GM18907 (cell line): ENCODE results near the gene UBTF.
"Not testable (repeated sequence)": the region's sequence is repeated elsewhere in the genome, so short reads cannot be mapped to it uniquely, and the experiment has no call there.

Experiments used
- ATAC-seq: cut with Tn5 transposase; IDR thresholded peaks from one replicate; pipeline ENCODE4 v1.9.1; 2021; ENCODE audit warnings: mild to moderate bottlenecking, moderate library complexity; ENCODE audit not compliant: unreplicated experiment

The UBTF gene

DNA sequence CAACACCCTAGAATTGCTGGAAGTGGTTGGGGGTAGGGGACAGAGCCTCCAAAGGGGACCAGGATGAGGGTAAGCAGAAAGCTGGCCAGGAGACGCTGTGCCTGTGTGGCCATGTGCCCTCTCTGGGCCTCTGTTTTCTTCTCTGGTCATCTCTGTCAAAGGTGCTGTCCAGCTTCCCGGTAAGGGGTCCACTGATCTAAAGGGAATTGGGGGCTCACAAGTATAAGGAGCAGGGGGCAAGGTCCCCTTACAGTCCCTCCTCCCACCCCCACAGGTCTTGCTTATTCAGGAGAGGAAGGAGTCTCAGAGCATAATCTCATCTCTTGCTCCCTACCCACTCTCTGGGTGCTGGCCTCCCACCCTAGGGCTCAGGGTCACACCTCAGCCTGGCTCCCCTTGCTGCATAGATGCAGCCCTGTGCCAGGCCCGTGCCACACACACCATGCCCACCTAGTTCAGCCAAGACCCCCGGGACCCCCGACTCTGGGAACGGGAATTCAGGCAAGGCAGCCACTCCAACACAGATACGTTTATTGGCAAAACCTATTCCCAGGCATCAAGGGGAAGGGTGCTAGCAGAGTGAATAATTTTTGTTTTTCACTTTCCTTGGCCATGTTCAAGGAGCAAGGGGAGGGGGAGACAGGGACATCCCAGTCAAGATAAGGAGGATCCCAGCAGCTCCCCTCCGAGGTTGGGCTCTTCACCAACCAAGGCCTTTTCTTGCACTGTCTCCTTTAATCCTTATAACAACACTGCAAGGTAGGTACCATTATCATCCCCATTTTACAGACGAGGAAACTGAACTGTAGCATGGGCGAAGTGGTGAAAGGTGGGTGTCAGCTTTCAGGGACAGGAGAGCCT lies 28.6 kb upstream of the UBTF start:
- no peak for ATAC-seq

DNA sequence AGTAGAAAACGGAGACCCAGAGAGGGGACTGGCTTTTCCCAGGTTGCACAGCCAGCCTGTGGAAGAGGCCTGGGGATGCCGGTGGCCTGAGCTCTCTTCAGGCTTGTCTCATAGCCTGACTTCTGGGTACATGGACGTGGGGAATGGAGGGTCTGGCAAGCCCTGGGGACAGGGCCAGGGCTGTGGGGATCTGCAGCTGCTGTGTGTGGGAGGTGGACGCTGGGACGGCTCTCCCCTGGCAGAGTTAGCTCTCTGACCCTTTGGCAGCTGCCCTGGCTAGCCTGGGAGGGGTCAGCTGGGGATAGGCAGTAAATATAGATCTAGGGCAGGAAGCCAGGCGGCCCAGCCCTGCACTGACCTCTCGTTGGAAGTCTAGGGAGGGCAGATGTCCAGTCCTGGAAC lies 28.0 kb upstream of the UBTF start:
- ATAC-seq: no peak

DNA sequence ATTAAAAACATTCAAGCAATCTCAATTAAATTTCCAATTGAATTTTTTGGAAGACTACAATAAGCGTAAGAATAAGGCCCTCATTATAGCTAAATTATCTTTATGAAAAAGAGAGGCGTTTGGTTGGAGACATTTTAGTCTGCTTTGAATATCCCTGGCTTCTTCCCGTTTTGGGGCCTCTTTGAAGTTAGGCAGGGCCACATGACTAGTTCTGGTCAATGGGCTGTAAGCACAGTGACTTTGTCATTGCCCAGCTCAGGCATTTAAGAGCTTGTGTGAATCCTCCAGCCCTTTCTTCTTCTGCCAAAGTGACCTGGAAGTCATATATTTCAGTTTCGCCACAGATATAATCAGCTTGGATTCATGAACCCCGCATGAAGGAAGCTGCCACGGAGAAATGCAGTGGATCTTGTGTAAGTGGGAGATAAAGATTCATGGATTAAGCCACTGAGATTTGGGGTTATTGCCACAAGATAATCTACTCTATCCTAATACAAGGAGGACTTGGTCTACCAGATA lies 21.7 kb upstream of the UBTF start:
- no peak for ATAC-seq

DNA sequence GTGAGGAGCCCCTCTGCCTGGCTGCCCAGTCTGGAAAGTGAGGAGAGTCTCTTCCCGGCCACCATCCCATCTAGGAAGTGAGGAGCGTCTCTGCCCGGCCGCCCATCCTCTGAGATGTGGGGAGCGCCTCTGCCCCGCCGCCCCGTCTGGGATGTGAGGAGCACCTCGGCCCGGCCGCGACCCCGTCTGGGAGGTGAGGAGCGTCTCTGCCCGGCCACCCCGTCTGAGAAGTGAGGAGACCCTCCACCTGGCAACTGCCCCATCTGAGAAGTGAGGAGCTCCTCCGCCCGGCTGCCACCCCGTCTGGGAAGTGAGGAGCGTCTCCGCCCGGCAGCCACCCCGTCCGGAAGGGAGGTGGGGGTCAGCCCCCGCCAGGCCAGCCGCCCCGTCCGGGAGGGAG lies 18.4 kb upstream of the UBTF start:
- ATAC-seq: not testable (repeated sequence)

DNA sequence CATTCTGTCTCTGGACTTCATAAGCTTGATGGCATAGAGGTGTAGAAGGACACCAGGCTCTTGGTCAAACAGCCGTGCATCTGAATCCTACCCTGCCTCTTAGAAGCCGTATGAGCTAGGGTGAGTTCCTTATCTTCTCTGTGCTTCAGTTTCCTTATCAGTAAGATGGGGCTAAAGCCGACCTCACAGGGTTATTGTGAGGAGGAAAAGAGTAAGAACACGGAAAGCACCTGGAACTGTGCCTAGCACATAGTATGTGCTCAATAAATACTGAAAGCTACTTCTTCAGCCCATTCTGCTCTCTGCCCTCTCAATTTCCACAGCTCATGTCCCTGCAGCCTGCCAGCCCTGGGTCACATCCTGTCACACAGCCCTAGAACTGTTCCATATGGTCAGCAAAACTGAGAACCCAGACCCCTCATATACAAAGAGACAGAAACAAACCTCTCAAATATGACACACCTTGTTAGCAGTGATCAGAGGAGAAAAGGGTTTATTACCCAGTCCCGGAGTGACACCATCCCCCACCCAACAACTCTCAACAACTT lies 17.0 kb upstream of the UBTF start:
- no peak for ATAC-seq

DNA sequence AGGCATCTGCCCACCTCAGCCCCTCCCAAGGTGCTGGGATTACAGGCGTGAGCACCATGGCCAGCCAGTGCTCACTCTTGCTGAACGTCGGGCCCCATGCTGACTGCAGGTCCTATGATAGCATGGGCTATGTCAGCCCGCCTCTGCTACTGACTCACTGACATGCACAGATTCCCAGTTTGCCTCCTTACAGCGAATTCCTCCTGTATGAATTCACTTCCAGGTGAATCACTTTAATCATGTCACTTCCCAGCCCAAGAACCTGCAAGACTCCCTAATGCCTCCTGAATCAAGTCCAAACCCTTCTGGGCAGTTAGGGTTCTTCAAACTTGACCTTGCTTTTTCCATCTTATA lies 16.1 kb upstream of the UBTF start:
- no peak for ATAC-seq

DNA sequence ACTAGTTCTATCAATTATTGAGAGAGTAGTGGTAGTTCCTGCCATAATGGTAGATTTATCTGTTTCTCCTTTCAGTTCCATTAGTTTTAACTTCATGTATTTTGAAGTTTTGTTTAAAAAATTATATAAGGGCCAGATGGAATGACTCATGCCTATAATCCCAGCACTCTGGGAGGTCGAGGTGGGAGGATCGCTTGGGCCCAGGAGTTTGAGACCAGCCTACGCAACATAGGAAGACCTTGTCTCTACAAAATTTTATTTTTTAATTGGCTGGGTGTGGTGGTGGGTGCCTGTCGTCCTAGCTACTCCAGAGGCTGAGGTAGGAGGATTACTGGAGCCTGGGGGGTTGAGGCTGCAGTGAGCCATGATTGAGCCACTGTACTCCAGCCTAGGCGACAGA lies 14.1 kb upstream of the UBTF start:
- ATAC-seq: no peak

DNA sequence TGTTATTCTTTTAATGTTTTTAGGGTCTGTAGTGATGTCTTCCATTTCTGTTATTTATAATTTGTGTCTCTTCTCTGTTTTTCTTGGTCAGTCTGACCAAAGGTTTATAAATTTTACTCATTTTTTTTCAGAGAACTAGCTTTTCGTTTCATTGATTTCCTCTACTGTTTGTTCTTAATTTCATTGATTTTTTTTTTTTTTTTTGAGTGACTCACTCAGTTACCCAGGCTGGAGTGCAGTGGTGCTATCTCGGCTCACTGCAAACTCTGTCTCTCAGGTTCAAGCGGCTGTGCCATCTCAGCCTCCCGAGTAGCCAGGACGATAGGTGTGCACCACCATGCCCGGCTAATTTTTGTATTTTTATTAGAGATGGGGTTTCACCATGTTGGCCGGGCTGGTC lies 12.6 kb upstream of the UBTF start:
- ATAC-seq: no peak

DNA sequence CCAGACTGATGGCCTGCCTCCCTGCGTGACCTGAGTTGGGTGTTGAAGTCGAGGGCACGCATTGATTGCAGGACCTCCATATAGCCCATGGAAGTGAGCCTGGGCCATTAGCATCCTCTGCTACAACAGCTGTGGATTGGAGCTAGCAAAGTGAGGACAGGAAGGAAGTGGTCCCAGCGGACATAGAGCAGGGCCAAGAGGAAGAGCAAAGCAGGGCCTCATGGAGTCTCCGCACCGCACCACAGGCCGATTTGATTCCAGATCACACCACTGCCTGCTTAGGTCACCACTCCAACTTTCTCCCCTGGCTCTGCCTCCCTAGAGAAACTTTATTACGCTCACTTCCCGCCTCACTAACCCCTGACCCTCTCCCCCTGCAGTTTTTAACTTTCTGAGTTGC lies 10.7 kb upstream of the UBTF start:
- ATAC-seq: no peak

DNA sequence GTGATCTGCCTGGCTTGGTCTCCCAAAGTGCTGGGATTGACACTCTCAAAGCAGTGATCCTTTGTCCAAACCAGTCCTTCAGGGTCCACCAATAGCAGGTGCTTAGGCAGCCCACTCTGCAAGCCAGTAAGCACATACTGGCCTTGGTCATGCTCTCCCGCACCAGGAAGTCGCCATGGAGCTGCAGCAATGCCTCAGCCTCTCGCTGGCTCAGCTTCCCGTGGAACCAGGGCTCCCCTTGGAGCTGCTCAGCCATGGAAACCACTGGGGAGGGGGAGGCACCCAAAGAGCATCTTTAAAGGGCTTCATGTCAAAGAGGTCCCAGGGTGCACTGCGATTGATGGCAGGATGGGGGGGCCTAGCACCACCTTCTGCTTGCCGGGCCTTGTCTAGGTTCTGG lies 9.6 kb upstream of the UBTF start:
- ATAC-seq: no peak

DNA sequence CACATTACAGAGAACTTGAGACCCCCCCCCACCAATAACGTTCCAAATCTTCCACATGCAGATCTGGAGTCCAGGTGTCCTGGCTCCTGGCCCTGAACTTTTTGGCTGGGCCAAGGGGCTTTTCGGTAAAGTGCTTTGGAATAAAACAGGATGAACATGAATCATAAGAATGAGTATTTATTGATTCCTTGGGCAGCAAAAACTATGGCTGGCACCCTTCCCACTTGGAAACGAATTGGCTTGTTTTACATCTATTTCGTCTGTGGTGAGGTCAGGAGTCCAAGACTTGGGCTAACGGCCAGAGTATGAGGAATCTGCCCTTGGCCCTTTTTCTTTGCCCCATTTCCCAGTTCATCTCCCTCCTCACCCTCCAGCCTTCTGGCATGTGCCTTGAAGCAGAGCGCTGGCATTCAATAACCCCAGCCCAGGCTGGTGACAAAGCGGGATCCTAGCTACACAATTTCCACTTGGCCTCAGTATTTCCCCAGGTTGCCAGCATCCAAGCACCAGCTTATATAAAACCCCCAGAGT lies 4.1 kb upstream of the UBTF start:
- ATAC-seq: no peak

DNA sequence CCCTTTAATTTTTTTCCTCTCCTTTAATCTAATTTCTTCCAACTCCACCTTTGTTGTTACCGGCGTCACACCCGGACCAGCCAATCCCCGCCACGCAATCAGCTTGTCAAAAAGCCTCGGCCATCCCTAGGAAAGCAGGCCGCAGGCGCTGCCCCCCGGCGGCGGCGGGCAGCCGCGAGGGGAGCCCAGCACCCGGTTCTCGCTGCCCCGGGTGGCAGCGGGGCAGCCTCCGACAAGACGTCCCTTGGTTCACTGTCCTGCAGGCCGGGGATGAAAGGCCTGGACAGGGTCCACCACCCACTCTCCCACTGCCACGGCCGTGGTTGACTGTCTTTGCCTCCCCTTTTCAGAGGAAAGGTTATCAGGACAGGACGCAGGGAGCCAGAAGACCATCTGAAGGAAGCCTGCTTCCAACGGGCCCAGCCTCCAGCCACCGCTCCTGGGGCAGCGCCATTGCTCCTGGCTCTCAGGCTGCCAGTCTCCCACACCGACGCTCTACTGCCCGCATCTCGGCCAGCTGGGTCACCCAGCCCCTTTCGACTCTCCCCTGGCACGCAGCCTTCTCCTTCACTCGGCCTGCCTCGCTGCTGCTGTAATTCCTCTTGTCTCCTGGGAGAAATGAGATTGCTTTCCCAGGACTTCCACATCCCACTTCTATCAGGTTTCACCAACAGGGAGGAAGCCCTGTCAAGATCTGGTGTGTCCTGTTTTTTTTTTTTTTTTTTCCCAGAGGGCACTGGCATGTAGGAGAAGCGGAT lies 2.8 kb upstream of the UBTF start:
- ATAC-seq: no peak

DNA sequence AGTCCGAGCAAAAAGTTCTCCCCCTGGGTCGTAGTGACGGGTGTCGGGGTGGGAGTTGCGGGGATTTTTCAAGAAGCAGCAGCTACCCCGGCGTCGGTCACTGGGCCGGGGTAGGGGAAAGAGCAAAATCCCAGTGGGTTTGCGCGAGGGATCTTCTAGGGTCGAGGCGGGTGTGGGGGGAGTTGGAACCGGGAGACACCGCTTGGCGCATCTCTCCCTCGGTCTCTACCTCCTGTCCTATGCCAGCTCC lies 2.3 kb upstream of the UBTF start:
- ATAC-seq: no peak

DNA sequence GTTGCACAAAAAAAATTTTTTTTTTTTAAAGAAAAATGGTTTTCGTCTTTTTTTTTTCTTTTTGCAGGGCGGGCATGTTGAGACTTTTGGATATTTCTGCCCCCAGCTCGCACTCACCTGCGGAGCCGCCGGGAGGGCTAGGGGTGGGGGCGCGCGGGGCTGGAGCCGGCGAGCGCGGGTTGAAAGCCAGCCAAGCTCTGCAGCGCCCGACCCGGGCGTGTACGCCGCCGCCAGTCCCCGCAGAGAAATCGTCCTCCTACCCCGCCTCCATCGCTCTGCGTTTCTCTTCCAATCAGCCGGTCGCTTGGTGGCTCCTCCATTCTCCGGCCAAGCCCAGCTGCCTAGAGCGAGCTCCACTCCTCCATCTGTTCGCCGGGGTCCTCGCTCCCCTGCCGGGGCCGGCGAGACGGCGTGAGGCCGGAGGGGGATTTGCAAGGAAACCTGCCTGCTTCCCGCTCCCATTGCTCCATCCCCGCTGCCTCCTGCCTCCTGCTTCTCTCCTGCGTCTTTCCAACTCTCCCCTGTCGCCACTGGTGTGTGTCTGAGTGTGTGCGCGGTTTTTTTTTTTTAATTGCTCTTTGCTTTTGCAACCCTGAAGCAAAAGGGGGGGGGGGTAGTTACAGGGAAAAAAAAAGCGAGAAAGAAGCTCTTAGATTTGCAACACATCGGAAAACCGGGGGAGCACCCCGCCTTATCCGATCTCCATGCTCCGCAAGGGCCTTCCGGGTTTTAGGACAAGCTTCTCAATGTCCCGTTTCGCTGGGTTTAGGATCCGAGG lies 1.8 kb upstream of the UBTF start:
- ATAC-seq: no peak

DNA sequence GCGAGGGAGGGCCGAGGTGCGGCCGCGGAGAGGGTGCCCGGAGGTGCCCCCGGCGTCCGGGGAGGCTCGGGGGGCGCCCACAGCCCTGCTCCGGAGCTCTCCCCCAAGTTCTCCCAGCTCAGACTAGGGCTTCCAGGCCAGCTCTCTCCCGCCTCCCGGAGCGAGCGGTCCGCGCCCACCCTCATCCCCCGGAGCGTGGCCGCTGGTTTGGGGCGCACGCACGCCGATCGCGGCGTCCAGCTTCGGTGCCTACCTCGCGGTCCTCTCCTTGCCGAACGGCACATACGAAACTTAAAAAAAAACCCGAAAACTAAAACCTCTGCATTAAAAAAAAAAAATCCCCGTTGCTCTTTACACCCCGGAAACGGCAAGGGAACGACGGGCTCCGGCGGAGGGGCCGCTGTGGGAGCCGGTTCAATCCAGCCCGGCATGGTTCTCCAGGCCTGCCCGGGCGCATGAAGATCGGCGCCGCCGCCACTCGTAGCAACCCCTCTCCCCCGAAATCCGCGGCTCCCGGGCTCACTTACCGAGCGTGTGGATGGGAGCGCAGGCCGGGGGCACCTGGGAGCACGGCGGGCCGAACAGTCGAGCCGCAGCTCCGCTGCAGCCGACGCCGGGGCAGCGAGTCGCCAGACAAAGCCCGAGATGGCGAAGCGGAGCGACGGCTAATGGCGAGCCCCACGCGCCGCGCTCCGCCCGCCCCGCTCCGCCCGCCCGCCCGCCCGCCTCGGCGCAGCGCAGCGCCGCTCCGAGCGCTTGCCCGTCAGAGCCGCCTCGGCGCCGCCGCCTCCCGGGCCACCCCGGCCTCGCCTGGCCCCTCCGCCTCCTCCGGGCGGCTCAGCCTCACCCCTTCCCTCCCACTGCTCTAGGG lies 973 bp upstream of the UBTF start:
- no peak for ATAC-seq

DNA sequence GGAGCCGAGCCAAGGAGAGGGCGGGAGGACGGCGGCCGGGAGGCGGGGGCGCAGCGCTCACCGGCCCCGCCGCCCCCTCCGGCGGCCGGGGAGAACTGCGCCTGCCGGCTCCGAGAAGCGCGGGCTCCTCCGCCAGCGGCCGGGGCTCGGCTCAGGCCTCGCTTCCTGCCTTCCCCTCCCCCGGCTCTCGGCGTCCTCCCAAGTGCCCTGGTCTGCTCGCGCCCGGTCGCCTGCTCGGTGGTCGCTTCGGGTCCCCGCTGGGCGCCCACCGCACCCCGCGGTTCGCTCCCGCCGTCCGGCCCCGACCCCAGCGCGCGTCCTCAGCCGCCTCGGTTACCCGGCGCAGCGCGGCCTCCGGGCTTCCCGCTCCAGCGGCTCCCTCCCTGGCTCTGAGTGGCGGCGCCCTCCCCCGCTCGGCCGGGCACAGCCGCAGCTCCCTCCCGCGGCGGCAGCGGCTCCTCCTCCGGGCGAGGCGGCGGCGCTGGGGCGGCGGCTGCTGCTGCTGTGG lies 313 bp downstream of the UBTF start:
- ATAC-seq: peak; percentile 36

DNA sequence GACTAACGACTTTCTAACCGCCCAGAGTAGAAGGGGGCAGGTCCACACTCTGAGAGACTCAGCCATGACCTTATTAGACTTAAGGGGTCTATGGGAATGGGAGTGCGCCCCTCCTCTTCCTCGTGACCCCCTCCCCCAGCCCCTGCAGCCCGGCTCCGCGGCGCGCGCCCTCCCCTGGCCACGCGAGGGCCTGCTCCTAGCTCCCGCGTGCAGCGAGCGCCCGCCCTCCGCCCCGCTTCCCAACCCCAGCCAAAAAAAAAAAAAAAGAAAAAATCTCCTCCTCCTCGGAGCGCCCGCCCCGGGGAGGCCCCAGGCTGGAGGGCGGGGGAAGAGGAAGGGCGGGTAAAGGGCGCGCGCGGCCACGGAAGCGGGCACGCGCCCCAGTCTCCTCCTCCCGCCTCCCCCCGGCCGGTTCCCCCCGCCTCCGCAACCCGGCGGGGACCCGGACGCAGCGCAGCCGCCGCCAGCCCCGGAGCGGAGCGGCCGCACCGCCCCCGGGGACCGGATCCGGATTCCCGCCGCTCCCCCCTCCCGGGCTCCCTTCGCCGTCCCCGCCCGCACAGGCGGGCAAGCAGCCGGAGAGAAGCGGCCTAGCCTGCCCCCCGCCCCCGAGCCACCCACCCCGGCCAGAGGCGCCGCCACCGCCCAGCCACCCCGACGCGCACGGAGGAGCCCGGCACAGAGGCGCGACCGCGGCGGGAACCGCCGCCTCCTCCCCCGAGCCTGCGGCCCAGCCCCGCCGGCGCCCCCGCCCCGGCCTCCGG lies 949 bp downstream of the UBTF start:
- ATAC-seq: peak; percentile 36

DNA sequence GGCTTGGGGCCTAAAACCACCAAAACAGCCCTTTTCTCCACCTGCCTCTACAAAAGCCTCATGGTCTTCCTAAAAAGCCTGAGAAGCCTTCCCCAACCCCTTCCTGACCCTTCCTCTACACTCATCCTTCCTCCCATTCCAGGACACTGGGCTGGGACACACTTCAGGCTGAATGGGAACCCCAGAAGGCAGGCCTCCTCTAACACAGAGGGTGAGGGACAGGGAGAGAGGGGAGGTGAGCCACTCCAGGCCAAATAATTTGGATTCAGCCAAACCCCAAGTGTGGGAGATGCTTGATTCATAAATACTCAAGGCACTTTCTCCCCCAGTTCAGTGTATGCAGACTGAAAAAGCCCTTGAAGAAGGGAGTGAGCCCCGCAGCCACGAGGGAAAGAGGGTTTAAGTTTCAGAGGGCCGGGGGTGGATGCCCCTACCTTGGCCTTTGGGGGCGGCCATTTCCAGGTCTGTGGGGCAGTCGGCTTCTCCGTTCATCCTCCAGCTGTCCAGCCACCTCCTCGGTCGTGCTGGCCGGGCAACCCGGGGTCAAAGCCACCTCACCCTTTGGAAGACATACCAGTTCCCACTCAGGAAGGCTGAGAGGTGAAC lies 1.6 kb downstream of the UBTF start:
- peak; percentile 0 for ATAC-seq

DNA sequence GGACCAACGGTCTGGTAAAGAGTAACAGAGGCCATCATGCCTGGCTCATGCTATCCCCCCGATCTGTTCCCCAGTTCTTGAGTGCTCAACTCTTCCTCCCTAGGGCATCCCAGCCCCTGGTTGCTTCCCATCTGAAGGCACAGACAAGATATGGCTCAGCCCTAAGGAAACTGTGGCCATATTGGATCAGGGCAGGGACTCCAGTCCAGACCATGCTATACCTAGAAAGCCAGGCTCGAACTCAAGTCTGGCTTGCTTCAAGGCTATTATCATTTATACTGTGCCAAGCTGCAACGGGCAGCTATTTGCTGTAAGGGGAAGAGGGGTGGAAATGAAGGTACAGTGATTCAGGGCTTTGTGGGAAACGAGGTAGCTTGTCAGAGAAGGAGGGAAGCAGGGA lies 2.8 kb downstream of the UBTF start:
- no peak for ATAC-seq
